Upper lobe of left lung (tissue), 6 donors: ENCODE measurements around the gene SRRM5. TPM values are rescaled to one million over a fixed set of nuclear protein-coding genes. Genes with fewer than 3 reads are reported as not detected.

Experiments
- ATAC-seq, 2 donors: fragments of 200-7000 bp; cut with Tn5 transposase; one replicate each; pipeline ENCODE4 v1.9.1; 2022; ENCODE audit warnings: mild to moderate bottlenecking in 2 of 2, moderate library complexity in 2 of 2; ENCODE audit not compliant: low FRiP score in 2 of 2
- DNase-seq, 2 donors: peaks; one replicate each; pipeline ENCODE4 v3.0.0-alpha.2; 2019 to 2020
- H3K27ac ChIP-seq, 4 donors: fragments of 200-600 bp; sonication (generic); one replicate each; pipeline ENCODE4 v1.5.1; 2016 to 2019
- H3K27me3 ChIP-seq, 4 donors: fragments of 200-600 bp; sonication (generic); one replicate each; pipeline ENCODE4 v1.5.1; 2017 to 2019
- H3K36me3 ChIP-seq, 4 donors: fragments of 200-600 bp; sonication (generic); one replicate each; pipeline ENCODE4 v1.5.1; 2016 to 2019
- H3K4me1 ChIP-seq, 4 donors: fragments of 200-600 bp; sonication (generic); one replicate each; pipeline ENCODE4 v1.5.1; 2018 to 2019
- H3K4me3 ChIP-seq, 4 donors: fragments of 200-600 bp; sonication (generic); one replicate each; pipeline ENCODE4 v1.5.1; 2017 to 2019; ENCODE audit warnings: mild to moderate bottlenecking in 2 of 4, moderate library complexity in 1 of 4
- H3K9me3 ChIP-seq, 4 donors: fragments of 200-600 bp; sonication (generic); one replicate each; pipeline ENCODE4 v1.5.1; 2018 to 2019
- CTCF ChIP-seq, 6 experiments: fragments of 450-650 bp in 4 of 6; fragments of 200-600 bp in 2 of 6; sonication (generic) in 2 of 6; IDR thresholded peaks; one replicate each; pipeline ENCODE4 v1.5.1; 2016 to 2019; ENCODE audit warnings: antibody characterized with exemption in 6 of 6
- EP300 ChIP-seq, 4 donors: sonication (generic); formaldehyde crosslinking; IDR thresholded peaks; one replicate each; pipeline ENCODE4 v1.5.1; 2017; ENCODE audit warnings: antibody characterized with exemption in 4 of 4, control low read depth in 2 of 4
- POLR2A ChIP-seq, 4 donors: fragments of 450-650 bp; IDR thresholded peaks; one replicate each; pipeline ENCODE4 v1.5.1; 2016 to 2017; ENCODE audit warnings: antibody characterized with exemption in 4 of 4, mild to moderate bottlenecking in 2 of 4
- POLR2AphosphoS5 ChIP-seq, 2 donors: sonication (generic); formaldehyde crosslinking; IDR thresholded peaks; one replicate each; pipeline ENCODE4 v1.5.1; 2017; ENCODE audit warnings: antibody characterized with exemption in 2 of 2
- WGBS, 2 donors: methylation state at CpG; one replicate each; pipeline ENCODE4 v1.1.5; 2017 to 2018; 5-methylcytosine and 5-hydroxymethylcytosine counted together
- total RNA-seq, 6 donors: library from RNA; depleted of rRNA in 4 of 6; stranded (reverse); fragments of >200 nt in 4 of 6; gene quantifications; one replicate each; pipeline versions ENCODE4 v1.1.0 to v1.2.1, GENCODE V29; 2016 to 2021
- donor health status: DM: no; HTN: no; CAD: no; lungs with moderate emphysema.
- donor health status: DM: no; HTN: yes; CAD: no; lungs with severe emphysema.

Gene SRRM5
- total RNA-seq, 6 donors from 2014 or later: 0.17 to 2.1 (median 0.30) TPM; not detected in 1

- H3K9me3 ChIP-seq: no peaks in the 10 kb centered on the region
- no peaks in the 10 kb centered on the region for H3K4me1 ChIP-seq
- 77 to 88% methylated on average over 7 of the region's 7 CpGs for WGBS, 2 donors
- H3K27me3 ChIP-seq: no peaks in the 10 kb centered on the region
- no peak for DNase-seq
- peaks cover 0 to 26% (median 14%) of the 10 kb centered on the region in 4 donors for H3K36me3 ChIP-seq
- no peak overlapping the region for H3K4me3 ChIP-seq
- TF ChIP-seq POLR2AphosphoS5 (IDR thresholded peaks at IDR 0.05): no peak
- TF ChIP-seq POLR2A (IDR thresholded peaks at IDR 0.05): no peak
- no peak for TF ChIP-seq EP300 (IDR thresholded peaks at IDR 0.05)
- TF ChIP-seq CTCF (IDR thresholded peaks at IDR 0.05): no peak
- H3K27ac ChIP-seq: no peak overlapping the region
- no peak for ATAC-seq
These were observed 5.9 kb upstream of the SRRM5 start for GRCh38 chr19:43605875-43606568.

GRCh38 chr19:43606569-43607229, 5.2 kb upstream of the SRRM5 start:
- H3K36me3 ChIP-seq: peaks cover 2 to 26% (median 13%) of the 10 kb centered on the region in 4 donors
- WGBS, 2 donors: 87 to 93% methylated on average over 7 of the region's 7 CpGs

GRCh38 chr19:43607238-43608205, 4.4 kb upstream of the SRRM5 start:
- no peak for DNase-seq
- TF ChIP-seq EP300 (IDR thresholded peaks at IDR 0.05) (no peak), POLR2AphosphoS5 (IDR thresholded peaks at IDR 0.05) (no peak), CTCF (IDR thresholded peaks at IDR 0.05) (no peak), POLR2A (IDR thresholded peaks at IDR 0.05) (no peak)
- no peak overlapping the region for H3K4me3 ChIP-seq
- no peaks in the 10 kb centered on the region for H3K4me1 ChIP-seq
- WGBS, 2 donors: 67 to 69% methylated on average over 24 to 26 of the region's 28 CpGs
- no peak overlapping the region for H3K27ac ChIP-seq
- peaks cover 2 to 29% (median 18%) of the 10 kb centered on the region in 4 donors for H3K36me3 ChIP-seq
- H3K27me3 ChIP-seq: no peaks in the 10 kb centered on the region
- no peaks in the 10 kb centered on the region for H3K9me3 ChIP-seq
- ATAC-seq: no peak

More at GRCh38 chr19:43606569-43607229, 5.2 kb upstream of the SRRM5 start:
- no peaks in the 10 kb centered on the region for H3K27me3 ChIP-seq
- ATAC-seq: no peak
- H3K9me3 ChIP-seq: no peaks in the 10 kb centered on the region
- H3K27ac ChIP-seq: no peak overlapping the region
- H3K4me1 ChIP-seq: no peaks in the 10 kb centered on the region
- TF ChIP-seq POLR2A (IDR thresholded peaks at IDR 0.05) (no peak), POLR2AphosphoS5 (IDR thresholded peaks at IDR 0.05) (no peak), EP300 (IDR thresholded peaks at IDR 0.05) (no peak), CTCF (IDR thresholded peaks at IDR 0.05) (no peak)
- no peak overlapping the region for H3K4me3 ChIP-seq
- no peak for DNase-seq

GRCh38 chr19:43609872-43610271, 2.0 kb upstream of the SRRM5 start:
- DNase-seq (no peak), ATAC-seq (no peak)
- WGBS, 2 donors: 79 to 86% methylated on average over 7 of the region's 7 CpGs
- H3K4me3 ChIP-seq: no peak overlapping the region
- TF ChIP-seq CTCF (IDR thresholded peaks at IDR 0.05): no peak
- no peak for TF ChIP-seq EP300 (IDR thresholded peaks at IDR 0.05)
- TF ChIP-seq POLR2A (IDR thresholded peaks at IDR 0.05): no peak
- TF ChIP-seq POLR2AphosphoS5 (IDR thresholded peaks at IDR 0.05): no peak
- peaks cover 6 to 44% (median 25%) of the 10 kb centered on the region in 4 donors for H3K36me3 ChIP-seq
- no peak overlapping the region for H3K27ac ChIP-seq
- no peaks in the 10 kb centered on the region for H3K27me3 ChIP-seq
- no peaks in the 10 kb centered on the region for H3K9me3 ChIP-seq
- no peaks in the 10 kb centered on the region for H3K4me1 ChIP-seq
